ENCODE measurements around the gene TPM1. TPM values are rescaled to one million over a fixed set of nuclear protein-coding genes. Genes with fewer than 3 reads are reported as not detected.

The TPM1 gene
- total and polyA plus RNA-seq, 2 experiments from 2014 or later = 2,012 to 3,072 TPM

DNA sequence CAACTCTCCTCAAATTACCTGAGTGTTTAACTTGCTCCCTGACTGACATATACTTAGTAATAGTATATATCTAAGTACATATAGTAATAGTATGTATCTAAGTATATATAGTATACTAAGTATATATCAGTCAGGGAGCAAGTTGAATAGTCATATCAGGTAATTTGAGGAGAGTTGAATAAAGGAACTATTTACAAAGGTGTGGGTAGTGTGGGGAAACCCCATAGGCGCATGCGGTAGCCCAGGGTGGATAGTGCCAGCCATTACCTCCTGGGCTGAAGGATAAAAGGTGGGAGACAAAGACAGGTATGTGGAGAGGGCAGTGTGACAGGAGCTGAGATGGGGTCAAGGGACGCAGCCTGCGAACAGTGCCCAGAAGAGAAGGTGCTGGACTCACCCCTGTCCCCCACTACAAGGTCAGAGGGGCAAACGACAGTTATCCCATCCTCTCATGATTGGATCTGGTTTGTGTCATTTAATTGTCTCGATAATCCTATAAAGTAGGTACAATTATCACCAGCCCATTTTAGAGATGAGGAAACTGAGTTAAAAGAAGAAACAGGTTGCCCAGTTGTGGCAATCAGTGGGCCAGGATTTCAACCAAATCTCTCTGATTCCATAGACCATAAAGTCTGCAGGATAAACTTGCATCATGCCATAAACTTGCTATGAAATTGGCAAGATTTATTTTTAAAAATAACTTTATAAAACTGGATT is 34.1 kb upstream of the TPM1 start:
- no peak overlapping the region for H3K27ac ChIP-seq
- H3K4me2 ChIP-seq (ENCODE audit: unreplicated experiment) = no peak overlapping the region
- H3K27me3 ChIP-seq (replicated peaks; ENCODE audit: insufficient read depth) = no peaks in the 10 kb centered on the region
- no peak overlapping the region for H3K9ac ChIP-seq
- no peak overlapping the region for H2AFZ ChIP-seq
- no peak for DNase-seq
- no peaks in the 10 kb centered on the region for H3K9me2 ChIP-seq (ENCODE audit: insufficient read depth)
- H3K4me3 ChIP-seq = no peak overlapping the region
- H3K4me1 ChIP-seq (ENCODE audit: insufficient read depth) = peaks cover 10% of the 10 kb centered on the region
- TF ChIP-seq EZH2phosphoT487 (IDR thresholded peaks at IDR 0.05; ENCODE audit: insufficient read depth, low read depth) = no peak
- no peak for TF ChIP-seq EZH2 (IDR thresholded peaks at IDR 0.05; ENCODE audit: insufficient read depth, poor library complexity, severe bottlenecking)
- no peaks in the 10 kb centered on the region for H3K9me3 ChIP-seq (ENCODE audit: low read depth)
- WGBS, 2 experiments (ENCODE audit: low coverage in 1 of 2, low lambda C conversion rate in 2 of 2, missing lambda C conversion rate in 2 of 2) = 96 to 98% methylated on average over 6 of the region's 6 CpGs
- H4K20me1 ChIP-seq (ENCODE audit: insufficient read depth) = no peaks in the 10 kb centered on the region
- in situ Hi-C loops (cut with MboI) = no loop called here
- peaks cover 11% of the 10 kb centered on the region; the same call in 1 of the 2 replicates for H3F3A ChIP-seq (ENCODE audit: insufficient read depth)
- H3K36me3 ChIP-seq (ENCODE audit: low read depth) = no peaks in the 10 kb centered on the region
- no peaks in the 10 kb centered on the region for H3K79me2 ChIP-seq (ENCODE audit: insufficient read depth)

DNA sequence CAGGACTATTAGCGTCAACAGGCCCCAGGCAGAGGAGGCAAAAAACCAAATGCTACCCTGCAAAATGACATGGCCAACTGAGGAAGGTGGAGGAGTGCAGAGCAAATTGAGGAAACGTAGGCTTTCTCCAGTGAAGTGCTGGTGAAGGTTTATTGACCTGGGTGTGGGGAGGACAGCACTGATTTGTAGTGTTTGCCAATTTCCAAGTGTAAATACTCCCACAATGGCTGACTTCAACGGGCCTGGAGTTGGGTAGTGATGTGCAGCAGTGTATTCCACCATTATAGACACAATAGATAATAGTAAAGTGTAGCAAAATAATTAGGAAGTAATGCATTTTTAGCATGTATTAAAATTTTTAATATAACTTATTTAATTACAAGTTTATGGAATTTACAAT is 32.2 kb upstream of the TPM1 start:
- Histone ChIP-seq H4K20me1 (ENCODE audit: insufficient read depth) (no peaks in the 10 kb centered on the region), H2AFZ (no peak overlapping the region), H3K27ac (no peak overlapping the region), H3F3A (ENCODE audit: insufficient read depth) (peaks cover 25% of the 10 kb centered on the region), H3K36me3 (ENCODE audit: low read depth) (no peaks in the 10 kb centered on the region), H3K9ac (no peak overlapping the region), H3K4me1 (ENCODE audit: insufficient read depth) (peaks cover 27% of the 10 kb centered on the region), H3K4me2 (ENCODE audit: unreplicated experiment) (no peak overlapping the region), H3K79me2 (ENCODE audit: insufficient read depth) (no peaks in the 10 kb centered on the region), H3K9me3 (ENCODE audit: low read depth) (no peaks in the 10 kb centered on the region), H3K4me3 (no peak overlapping the region), H3K9me2 (ENCODE audit: insufficient read depth) (no peaks in the 10 kb centered on the region), H3K27me3 (replicated peaks; ENCODE audit: insufficient read depth) (no peaks in the 10 kb centered on the region)
- in situ Hi-C loops (cut with MboI) = no loop called here
- no peak for DNase-seq
- TF ChIP-seq EZH2 (IDR thresholded peaks at IDR 0.05; ENCODE audit: insufficient read depth, poor library complexity, severe bottlenecking) = no peak
- TF ChIP-seq EZH2phosphoT487 (IDR thresholded peaks at IDR 0.05; ENCODE audit: insufficient read depth, low read depth) = no peak
- WGBS, 2 experiments (ENCODE audit: low coverage in 1 of 2, low lambda C conversion rate in 2 of 2, missing lambda C conversion rate in 2 of 2) = 93 to 94% methylated on average over 3 of the region's 3 CpGs

DNA sequence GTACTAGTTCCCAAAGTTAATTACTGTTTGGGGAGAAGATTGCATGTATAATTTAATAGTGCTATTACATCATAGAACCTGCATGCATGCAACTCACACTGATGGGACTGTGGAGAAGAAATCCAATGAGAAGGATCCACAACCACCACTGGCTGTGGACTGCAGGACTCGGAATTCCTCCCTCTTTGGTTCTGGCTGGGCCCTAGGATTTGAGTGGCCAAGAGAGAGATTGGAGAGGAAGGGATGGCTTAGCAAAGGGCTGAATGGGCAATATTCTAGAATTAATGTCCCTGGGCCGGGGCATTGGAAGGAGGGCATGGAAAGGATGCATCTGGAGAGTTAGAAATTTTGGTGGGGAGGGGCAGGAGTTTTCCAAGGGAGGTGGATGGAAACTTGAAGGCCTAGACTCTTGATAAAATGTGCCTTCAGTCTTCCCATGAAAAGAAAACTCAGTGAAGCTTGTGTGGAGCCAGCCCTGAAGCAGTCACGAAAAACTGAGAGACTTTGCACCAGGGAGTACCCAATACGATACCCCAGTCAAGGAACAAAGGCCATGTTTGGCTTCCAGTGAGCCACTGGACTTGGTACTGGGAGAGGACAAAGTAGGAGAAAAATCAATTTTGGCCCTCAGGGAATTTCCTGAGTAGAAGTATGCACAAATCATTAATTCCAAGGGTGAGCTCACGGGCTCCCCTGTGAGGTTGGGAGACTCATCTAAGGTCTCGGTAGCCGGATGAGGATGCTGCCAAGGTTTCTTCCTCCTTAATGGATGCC is 31.4 kb upstream of the TPM1 start:
- Histone ChIP-seq H3K9me2 (ENCODE audit: insufficient read depth) (no peaks in the 10 kb centered on the region), H3F3A (ENCODE audit: insufficient read depth) (peaks cover 28% of the 10 kb centered on the region), H4K20me1 (ENCODE audit: insufficient read depth) (no peaks in the 10 kb centered on the region), H3K9ac (no peak overlapping the region), H3K4me1 (ENCODE audit: insufficient read depth) (peaks cover 34% of the 10 kb centered on the region), H3K27me3 (replicated peaks; ENCODE audit: insufficient read depth) (no peaks in the 10 kb centered on the region), H3K9me3 (ENCODE audit: low read depth) (no peaks in the 10 kb centered on the region), H3K4me3 (no peak overlapping the region), H3K4me2 (ENCODE audit: unreplicated experiment) (no peak overlapping the region), H3K36me3 (ENCODE audit: low read depth) (no peaks in the 10 kb centered on the region), H3K79me2 (ENCODE audit: insufficient read depth) (no peaks in the 10 kb centered on the region), H2AFZ (no peak overlapping the region), H3K27ac (no peak overlapping the region)
- 96% methylated on average over 7 of the region's 7 CpGs for WGBS, 2 experiments (ENCODE audit: low coverage in 1 of 2, low lambda C conversion rate in 2 of 2, missing lambda C conversion rate in 2 of 2)
- TF ChIP-seq EZH2phosphoT487 (IDR thresholded peaks at IDR 0.05; ENCODE audit: insufficient read depth, low read depth) = no peak
- no peak for TF ChIP-seq EZH2 (IDR thresholded peaks at IDR 0.05; ENCODE audit: insufficient read depth, poor library complexity, severe bottlenecking)
- DNase-seq = no peak
- in situ Hi-C loops (cut with MboI) = no loop called here

DNA sequence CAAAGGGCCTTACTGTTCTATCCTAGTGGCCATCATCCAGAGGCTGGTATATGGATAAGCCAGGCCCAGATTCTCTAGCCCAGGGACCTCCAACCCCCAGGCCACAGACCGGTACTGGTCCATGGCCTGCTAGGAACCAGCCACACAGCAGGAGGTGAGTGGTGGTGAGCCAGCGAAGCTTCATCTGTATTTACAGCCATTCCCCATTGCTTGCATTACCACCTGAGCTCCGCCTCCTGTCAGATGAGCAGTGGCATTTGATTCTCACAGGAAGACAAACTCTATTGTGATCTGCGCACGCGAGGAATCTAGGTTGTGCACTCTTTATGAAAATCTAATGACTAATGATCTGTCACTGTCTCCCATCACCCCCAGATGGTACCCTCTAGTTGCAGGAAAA is 30.1 kb upstream of the TPM1 start:
- DNase-seq = no peak
- no peak overlapping the region for H2AFZ ChIP-seq
- no peaks in the 10 kb centered on the region for H3K9me3 ChIP-seq (ENCODE audit: low read depth)
- no peak overlapping the region for H3K4me2 ChIP-seq (ENCODE audit: unreplicated experiment)
- H3K36me3 ChIP-seq (ENCODE audit: low read depth) = no peaks in the 10 kb centered on the region
- H3K27me3 ChIP-seq (replicated peaks; ENCODE audit: insufficient read depth) = no peaks in the 10 kb centered on the region
- TF ChIP-seq EZH2 (IDR thresholded peaks at IDR 0.05; ENCODE audit: insufficient read depth, poor library complexity, severe bottlenecking) (no peak), EZH2phosphoT487 (IDR thresholded peaks at IDR 0.05; ENCODE audit: insufficient read depth, low read depth) (no peak)
- H4K20me1 ChIP-seq (ENCODE audit: insufficient read depth) = no peaks in the 10 kb centered on the region
- WGBS, 2 experiments (ENCODE audit: low coverage in 1 of 2, low lambda C conversion rate in 2 of 2, missing lambda C conversion rate in 2 of 2) = 98 to 99% methylated on average over 6 of the region's 6 CpGs
- H3F3A ChIP-seq (ENCODE audit: insufficient read depth) = peaks cover 28% of the 10 kb centered on the region
- H3K27ac ChIP-seq = no peak overlapping the region
- in situ Hi-C loops (cut with MboI) = no loop called here
- no peaks in the 10 kb centered on the region for H3K79me2 ChIP-seq (ENCODE audit: insufficient read depth)
- peaks cover 38% of the 10 kb centered on the region for H3K4me1 ChIP-seq (ENCODE audit: insufficient read depth)
- H3K9ac ChIP-seq = no peak overlapping the region
- no peak overlapping the region for H3K4me3 ChIP-seq
- no peaks in the 10 kb centered on the region for H3K9me2 ChIP-seq (ENCODE audit: insufficient read depth)

Data from GM23248 (cell line).